Measurements from ENCODE around the gene EBP. TPM values are rescaled to one million over a fixed set of nuclear protein-coding genes. Genes with fewer than 3 reads are reported as not detected.

The EBP gene
- total and polyA plus RNA-seq, 10 donors, result 25.1 to 62.3 (median 33.9) TPM

DNA sequence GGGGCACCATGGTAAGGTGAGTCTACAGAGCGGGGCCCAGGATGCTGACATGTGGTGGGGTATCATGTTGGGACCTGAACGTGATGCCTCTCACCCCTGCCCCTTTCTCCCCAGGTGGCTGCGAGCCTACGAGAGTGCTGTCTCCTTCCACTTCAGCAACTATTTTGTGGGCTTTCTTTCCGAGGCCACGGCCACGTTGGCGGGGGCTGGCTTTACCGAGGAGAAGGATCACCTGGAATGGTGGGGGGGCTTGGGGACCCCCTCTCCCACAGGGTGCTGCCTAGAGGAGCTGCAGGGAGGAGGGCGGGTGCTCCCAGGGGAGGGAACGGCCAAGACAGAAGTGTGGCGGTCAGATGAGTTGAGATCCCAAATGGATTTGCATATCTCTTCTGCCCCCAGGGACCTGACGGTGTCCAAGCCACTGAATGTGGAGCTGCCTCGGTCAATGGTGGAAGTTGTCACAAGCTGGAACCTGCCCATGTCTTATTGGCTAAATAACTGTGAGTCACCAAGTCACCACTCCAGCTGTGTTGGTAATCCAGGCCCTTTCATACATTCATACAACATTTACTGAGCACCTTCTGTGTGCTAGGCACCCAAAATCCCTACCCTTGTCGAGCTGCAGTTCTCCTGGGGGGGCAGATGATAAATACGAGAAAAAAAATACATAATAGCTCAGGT, 7.3 kb upstream of the EBP start:
- Histone ChIP-seq H3K4me1 (peaks cover 0 to 11% (median 6%) of the 10 kb centered on the region in 6 donors), H3K4me3 (no peak overlapping the region), H3K27ac (no peak overlapping the region), H3K36me3 (peaks cover 0 to 39% (median 1%) of the 10 kb centered on the region in 6 donors), H3K27me3 (replicated peaks in 1 of 7) (no peaks in the 10 kb centered on the region), H3K9me3 (no peaks in the 10 kb centered on the region)
- TF ChIP-seq, protein P1, sequence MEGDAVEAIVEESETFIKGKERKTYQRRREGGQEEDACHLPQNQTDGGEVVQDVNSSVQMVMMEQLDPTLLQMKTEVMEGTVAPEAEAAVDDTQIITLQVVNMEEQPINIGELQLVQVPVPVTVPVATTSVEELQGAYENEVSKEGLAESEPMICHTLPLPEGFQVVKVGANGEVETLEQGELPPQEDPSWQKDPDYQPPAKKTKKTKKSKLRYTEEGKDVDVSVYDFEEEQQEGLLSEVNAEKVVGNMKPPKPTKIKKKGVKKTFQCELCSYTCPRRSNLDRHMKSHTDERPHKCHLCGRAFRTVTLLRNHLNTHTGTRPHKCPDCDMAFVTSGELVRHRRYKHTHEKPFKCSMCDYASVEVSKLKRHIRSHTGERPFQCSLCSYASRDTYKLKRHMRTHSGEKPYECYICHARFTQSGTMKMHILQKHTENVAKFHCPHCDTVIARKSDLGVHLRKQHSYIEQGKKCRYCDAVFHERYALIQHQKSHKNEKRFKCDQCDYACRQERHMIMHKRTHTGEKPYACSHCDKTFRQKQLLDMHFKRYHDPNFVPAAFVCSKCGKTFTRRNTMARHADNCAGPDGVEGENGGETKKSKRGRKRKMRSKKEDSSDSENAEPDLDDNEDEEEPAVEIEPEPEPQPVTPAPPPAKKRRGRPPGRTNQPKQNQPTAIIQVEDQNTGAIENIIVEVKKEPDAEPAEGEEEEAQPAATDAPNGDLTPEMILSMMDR (IDR thresholded peaks at IDR 0.05 in 8 of 11, conservative IDR thresholded peaks at IDR 0.05 in 3 of 11), result no peak
- TF ChIP-seq POLR2AphosphoS5 (IDR thresholded peaks at IDR 0.05) (no peak), POLR2A (IDR thresholded peaks at IDR 0.05) (no peak)
- intact Hi-C loops (cut with DNase I; ENCODE audit: low total_unique reads), result no loop called here
- WGBS, 5 donors, result 81 to 94% (median 84%) methylated on average over 4 to 16 of the region's 16 CpGs
- DNase-seq, result no peak

DNA sequence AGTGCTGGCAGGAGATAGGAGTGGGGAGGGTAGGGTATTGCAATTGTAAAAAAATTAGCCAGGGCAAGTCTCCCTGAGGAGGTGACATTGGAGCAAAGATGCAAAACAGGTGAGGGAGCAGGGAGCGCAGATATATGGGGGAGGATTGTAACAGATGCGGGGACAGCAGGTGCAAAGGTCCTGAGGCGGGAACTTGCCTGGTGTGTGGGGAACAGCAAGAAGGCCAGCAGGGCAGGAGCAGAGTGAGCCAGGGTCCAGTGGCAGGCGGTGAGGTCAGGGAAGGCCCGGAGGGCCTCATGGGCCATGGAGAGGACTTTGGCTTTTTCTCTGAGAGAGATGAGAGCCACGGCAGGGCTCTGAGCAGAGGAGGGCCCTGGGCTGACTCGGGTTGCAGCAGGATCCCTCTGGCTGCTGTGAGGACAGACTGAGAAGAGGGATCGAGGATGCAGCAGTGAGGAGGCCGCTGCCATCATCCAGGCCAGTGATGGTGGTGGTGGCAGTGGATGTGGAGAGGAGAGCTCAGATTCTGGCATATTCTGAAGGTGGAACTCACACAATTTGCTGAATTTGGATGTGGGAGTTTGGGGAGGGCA, 6.6 kb upstream of the EBP start:
- TF ChIP-seq POLR2A (IDR thresholded peaks at IDR 0.05) (no peak), POLR2AphosphoS5 (IDR thresholded peaks at IDR 0.05) (no peak)
- TF ChIP-seq, protein P1 (IDR thresholded peaks at IDR 0.05 in 8 of 11, conservative IDR thresholded peaks at IDR 0.05 in 3 of 11), result no peak
- H3K36me3 ChIP-seq, result peaks cover 0 to 39% (median 1%) of the 10 kb centered on the region in 6 donors
- no peaks in the 10 kb centered on the region for H3K9me3 ChIP-seq
- no peaks in the 10 kb centered on the region for H3K27me3 ChIP-seq (replicated peaks in 1 of 7)
- DNase-seq, result no peak
- H3K4me1 ChIP-seq, result peaks cover 0 to 4% (median 0%) of the 10 kb centered on the region in 6 donors
- intact Hi-C loops (cut with DNase I; ENCODE audit: low total_unique reads), result no loop called here
- H3K4me3 ChIP-seq, result no peak overlapping the region
- 84 to 99% (median 94%) methylated on average over 9 of the region's 9 CpGs for WGBS, 5 donors
- H3K27ac ChIP-seq, result no peak overlapping the region

DNA sequence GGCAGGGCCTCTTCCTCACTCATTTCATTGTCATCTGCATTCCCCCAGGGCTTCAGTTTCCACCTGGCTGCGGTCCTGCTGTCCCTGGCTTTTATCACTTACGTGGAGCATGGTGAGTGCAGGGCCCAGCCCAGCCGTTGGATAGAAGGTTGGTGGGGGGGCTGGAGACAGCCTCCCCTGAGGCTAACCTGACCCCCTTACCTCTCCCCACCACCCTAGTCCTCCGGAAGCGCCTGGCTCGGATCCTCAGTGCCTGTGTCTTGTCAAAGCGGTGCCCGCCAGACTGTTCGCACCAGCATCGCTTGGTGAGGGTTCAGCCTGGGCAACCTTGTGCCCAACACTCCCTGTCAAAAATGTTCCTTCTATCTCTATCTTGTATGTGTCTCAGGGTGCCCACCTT, 5.8 kb upstream of the EBP start:
- H3K9me3 ChIP-seq, result no peaks in the 10 kb centered on the region
- no peak overlapping the region for H3K4me3 ChIP-seq
- TF ChIP-seq, protein P1 (IDR thresholded peaks at IDR 0.05 in 8 of 11, conservative IDR thresholded peaks at IDR 0.05 in 3 of 11), result no peak
- no peak for TF ChIP-seq POLR2AphosphoS5 (IDR thresholded peaks at IDR 0.05)
- TF ChIP-seq POLR2A (IDR thresholded peaks at IDR 0.05), result no peak
- no peak overlapping the region for H3K27ac ChIP-seq
- peaks cover 0 to 39% (median 1%) of the 10 kb centered on the region in 6 donors for H3K36me3 ChIP-seq
- 83 to 98% (median 92%) methylated on average over 5 to 10 of the region's 10 CpGs for WGBS, 5 donors
- H3K27me3 ChIP-seq (replicated peaks in 1 of 7), result no peaks in the 10 kb centered on the region
- peaks cover 0 to 4% (median under 1%) of the 10 kb centered on the region in 6 donors for H3K4me1 ChIP-seq
- intact Hi-C loops (cut with DNase I; ENCODE audit: low total_unique reads), result no loop called here
- no peak for DNase-seq

DNA sequence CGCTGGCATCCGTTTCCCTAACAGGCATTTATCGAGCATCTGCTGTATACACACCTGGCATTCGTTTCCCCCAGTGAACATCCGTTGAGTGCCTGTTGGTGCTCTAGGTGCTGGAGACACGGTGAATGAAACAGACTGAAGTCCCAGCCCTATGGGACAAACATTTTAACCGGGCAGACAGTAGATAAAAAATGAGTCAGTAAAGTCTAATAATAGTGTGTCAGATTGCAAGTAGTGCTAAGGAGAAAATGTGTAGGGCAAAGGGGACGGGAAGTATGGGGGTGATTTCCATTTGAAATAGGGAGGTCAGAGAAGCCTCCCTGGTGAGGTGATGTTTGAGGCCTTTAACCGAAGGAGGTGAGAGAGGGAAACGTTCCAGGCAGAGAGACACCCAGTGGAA, 5.3 kb upstream of the EBP start:
- peaks cover 0 to 39% (median 1%) of the 10 kb centered on the region in 6 donors for H3K36me3 ChIP-seq
- H3K9me3 ChIP-seq, result no peaks in the 10 kb centered on the region
- TF ChIP-seq POLR2A (IDR thresholded peaks at IDR 0.05), result no peak
- TF ChIP-seq POLR2AphosphoS5 (IDR thresholded peaks at IDR 0.05), result no peak
- TF ChIP-seq, protein P1 (IDR thresholded peaks at IDR 0.05 in 8 of 11, conservative IDR thresholded peaks at IDR 0.05 in 3 of 11), result no peak
- intact Hi-C loops (cut with DNase I; ENCODE audit: low total_unique reads), result no loop called here
- H3K27me3 ChIP-seq (replicated peaks in 1 of 7), result no peaks in the 10 kb centered on the region
- 81 to 95% (median 90%) methylated on average over 10 of the region's 10 CpGs for WGBS, 5 donors
- H3K27ac ChIP-seq, result no peak overlapping the region
- H3K4me3 ChIP-seq, result no peak overlapping the region
- H3K4me1 ChIP-seq, result peaks cover 0 to 8% (median 3%) of the 10 kb centered on the region in 6 donors
- DNase-seq, result no peak

Measured in spleen (tissue), 11 donors.